IPS-NIHi11 (cell line): ENCODE data around the gene C5orf22.
"Not testable (repeated sequence)": the region's sequence is repeated elsewhere in the genome, so short reads cannot be mapped to it uniquely, and the experiment has no call there.

Source experiments
- DNase-seq: peaks from one replicate; pipeline ENCODE4 v3.0.0; 2012; ENCODE audit warnings: mixed read lengths, low spot score

Gene C5orf22

GRCh38 chr5:31554552-31554951, 22.5 kb downstream of the C5orf22 start:
- no peak for DNase-seq

- no peak for DNase-seq
These were observed 24.4 kb downstream of the C5orf22 start for GRCh38 chr5:31556461-31556860.

GRCh38 chr5:31559942-31560341, 27.8 kb downstream of the C5orf22 start:
- DNase-seq, result no peak

GRCh38 chr5:31561946-31562345, 29.8 kb downstream of the C5orf22 start:
- no peak for DNase-seq

GRCh38 chr5:31563216-31563615, 31.1 kb downstream of the C5orf22 start:
- no peak for DNase-seq

GRCh38 chr5:31566362-31566761, 34.3 kb downstream of the C5orf22 start:
- not testable (repeated sequence) for DNase-seq

- DNase-seq, result no peak
These were observed 36.3 kb downstream of the C5orf22 start for GRCh38 chr5:31568302-31568835.

GRCh38 chr5:31569068-31569467, 37.0 kb downstream of the C5orf22 start:
- DNase-seq, result no peak

- DNase-seq, result no peak
These were observed 41.5 kb downstream of the C5orf22 start for GRCh38 chr5:31573494-31574142.

GRCh38 chr5:31574772-31575171, 42.7 kb downstream of the C5orf22 start:
- no peak for DNase-seq

- no peak for DNase-seq
These were observed 45.3 kb downstream of the C5orf22 start for GRCh38 chr5:31577438-31577837.

- DNase-seq, result no peak
These were observed 47.5 kb downstream of the C5orf22 start for GRCh38 chr5:31579558-31579957.

- no peak for DNase-seq
These were observed 49.5 kb downstream of the C5orf22 start for GRCh38 chr5:31581498-31582099.

GRCh38 chr5:31583129-31583528, 51.0 kb downstream of the C5orf22 start:
- no peak for DNase-seq

GRCh38 chr5:31585166-31585894, 53.2 kb downstream of the C5orf22 start:
- DNase-seq, result no peak

- DNase-seq, result no peak
These were observed 53.8 kb downstream of the C5orf22 start for GRCh38 chr5:31585895-31586270.

- DNase-seq, result no peak
These were observed 55.4 kb downstream of the C5orf22 start for GRCh38 chr5:31587546-31587945.

GRCh38 chr5:31593665-31594064, 61.6 kb downstream of the C5orf22 start:
- DNase-seq, result no peak

- no peak for DNase-seq
These were observed 64.3 kb downstream of the C5orf22 start for GRCh38 chr5:31596354-31596753.

- DNase-seq, result peak; percentile 28
These were observed 66.8 kb downstream of the C5orf22 start for GRCh38 chr5:31598640-31599611.

GRCh38 chr5:31602305-31602704, 70.2 kb downstream of the C5orf22 start:
- not testable (repeated sequence) for DNase-seq

- DNase-seq, result no peak
These were observed 72.1 kb downstream of the C5orf22 start for GRCh38 chr5:31604240-31604639.
